ENCODE results near the gene IFI6. TPM values are rescaled to one million over a fixed set of nuclear protein-coding genes. Genes with fewer than 3 reads are reported as not detected.

Gene IFI6
- total RNA-seq, 1 experiment from 2014 or later = 8.6 TPM

- Histone ChIP-seq H4K20me1 (ENCODE audit: insufficient read depth) (no peaks in the 10 kb centered on the region), H2AFZ (no peak overlapping the region), H3K4me2 (no peak overlapping the region), H3K36me3 (ENCODE audit: low read depth) (no peaks in the 10 kb centered on the region), H3K79me2 (ENCODE audit: low read depth) (no peaks in the 10 kb centered on the region), H3K27me3 (ENCODE audit: insufficient read depth, low read depth) (peaks cover 13% of the 10 kb centered on the region), H3K4me3 (no peak overlapping the region), H3F3A (ENCODE audit: insufficient read depth, low read depth) (no peaks in the 10 kb centered on the region), H3K27ac (no peak overlapping the region), H3K9me2 (ENCODE audit: insufficient read depth) (no peaks in the 10 kb centered on the region), H3K9me3 (ENCODE audit: insufficient read depth, low read depth) (no peaks in the 10 kb centered on the region), H3K4me1 (replicated peaks; ENCODE audit: insufficient read depth) (no peaks in the 10 kb centered on the region)
- DNase-seq = no peak
- CTCF ChIA-PET = interaction anchor here (0.6 kb wide), 1 partner anchor 336 kb away, joined by 3 read pairs; no protein-coding TSS in a partner anchor
- BruUV-seq (replicated peaks) = no TSS peak
- POLR2A ChIA-PET (ENCODE audit: unreplicated experiment) = no interaction called here
- no peak for TF ChIP-seq CTCF (conservative IDR thresholded peaks at IDR 0.05)
- TF ChIP-seq EZH2 (IDR thresholded peaks at IDR 0.05; ENCODE audit: low read depth) = no peak
- intact Hi-C loops (cut with micrococcal nuclease; ENCODE audit: unreplicated experiment) = no loop called here
Observed at GRCh38 chr1:27638805-27639204, 33.2 kb downstream of the IFI6 start.

- Histone ChIP-seq H3K79me2 (ENCODE audit: low read depth) (no peaks in the 10 kb centered on the region), H3K4me2 (no peak overlapping the region), H4K20me1 (ENCODE audit: insufficient read depth) (no peaks in the 10 kb centered on the region), H3F3A (ENCODE audit: insufficient read depth, low read depth) (no peaks in the 10 kb centered on the region), H3K27ac (no peak overlapping the region), H3K9me3 (ENCODE audit: insufficient read depth, low read depth) (no peaks in the 10 kb centered on the region), H3K27me3 (ENCODE audit: insufficient read depth, low read depth) (peaks cover 19% of the 10 kb centered on the region), H3K4me1 (replicated peaks; ENCODE audit: insufficient read depth) (no peaks in the 10 kb centered on the region), H3K4me3 (no peak overlapping the region), H2AFZ (no peak overlapping the region), H3K9me2 (ENCODE audit: insufficient read depth) (no peaks in the 10 kb centered on the region), H3K36me3 (ENCODE audit: low read depth) (no peaks in the 10 kb centered on the region)
- TF ChIP-seq CTCF (conservative IDR thresholded peaks at IDR 0.05) (no peak), EZH2 (IDR thresholded peaks at IDR 0.05; ENCODE audit: low read depth) (no peak)
- no peak for DNase-seq
- ChIA-PET CTCF (interaction anchor here (0.6 kb wide), 1 partner anchor 336 kb away, joined by 3 read pairs; no protein-coding TSS in a partner anchor), POLR2A (ENCODE audit: unreplicated experiment) (no interaction called here)
- BruUV-seq (replicated peaks) = no TSS peak
- intact Hi-C loops (cut with micrococcal nuclease; ENCODE audit: unreplicated experiment) = no loop called here
Observed at GRCh38 chr1:27638047-27638734, 33.8 kb downstream of the IFI6 start.

GRCh38 chr1:27635396-27636142 lies 36.4 kb downstream of the IFI6 start:
- DNase-seq = no peak
- Histone ChIP-seq H3K27ac (no peak overlapping the region), H3K9me2 (ENCODE audit: insufficient read depth) (no peaks in the 10 kb centered on the region), H3K4me3 (no peak overlapping the region), H3K36me3 (ENCODE audit: low read depth) (no peaks in the 10 kb centered on the region), H3K4me1 (replicated peaks; ENCODE audit: insufficient read depth) (no peaks in the 10 kb centered on the region), H3K79me2 (ENCODE audit: low read depth) (no peaks in the 10 kb centered on the region), H3K9me3 (ENCODE audit: insufficient read depth, low read depth) (no peaks in the 10 kb centered on the region), H4K20me1 (ENCODE audit: insufficient read depth) (no peaks in the 10 kb centered on the region), H3F3A (ENCODE audit: insufficient read depth, low read depth) (no peaks in the 10 kb centered on the region), H3K4me2 (no peak overlapping the region), H2AFZ (no peak overlapping the region), H3K27me3 (ENCODE audit: insufficient read depth, low read depth) (peaks cover 19% of the 10 kb centered on the region)
- intact Hi-C loops (cut with micrococcal nuclease; ENCODE audit: unreplicated experiment) = no loop called here
- BruUV-seq (replicated peaks) = no TSS peak
- ChIA-PET CTCF (no interaction called here), POLR2A (ENCODE audit: unreplicated experiment) (interaction anchor here (0.6 kb wide), 1 partner anchor 71 kb away, joined by 3 read pairs; no protein-coding TSS in a partner anchor)
- TF ChIP-seq CTCF (conservative IDR thresholded peaks at IDR 0.05) (no peak), EZH2 (IDR thresholded peaks at IDR 0.05; ENCODE audit: low read depth) (no peak)

All from PC-9 (cell line).